Measurements from ENCODE around the gene PPM1A. TPM values are rescaled to one million over a fixed set of nuclear protein-coding genes. Genes with fewer than 3 reads are reported as not detected.

Gene PPM1A
- total and polyA plus RNA-seq, 2 donors (not counting 3 experiments of a cell fraction or from before 2014, with no cell fraction given), result 14.1 to 33.9 TPM

DNA sequence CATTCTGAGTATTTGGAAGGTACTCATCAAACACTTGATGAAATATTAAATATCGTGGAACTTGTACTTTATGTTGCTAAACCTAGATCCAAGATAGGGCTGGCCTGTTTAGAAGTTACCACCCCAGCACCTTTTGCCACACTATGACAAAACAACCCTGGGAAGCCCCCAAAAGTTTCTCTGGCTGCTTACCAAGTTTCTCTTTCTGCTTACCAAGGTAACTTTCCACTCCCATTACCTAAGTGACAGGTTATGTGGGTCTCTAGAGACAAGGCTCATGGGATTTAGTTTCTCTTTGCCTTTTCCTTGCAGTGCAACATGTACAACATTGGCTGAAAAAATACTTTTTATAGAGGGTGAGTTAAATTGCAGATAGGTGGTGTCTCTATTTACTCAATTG, 28.9 kb upstream of the PPM1A start:
- Histone ChIP-seq H3K36me3 (ENCODE audit: control insufficient read depth in 2 of 2, extremely low read depth in 1 of 2, insufficient read depth in 2 of 2, low read length in 2 of 2) (no peaks in the 10 kb centered on the region), H3K9ac (replicated peaks; ENCODE audit: extremely low read depth, insufficient read depth, low read length) (no peak overlapping the region), H3K9me3 (replicated peaks; ENCODE audit: control insufficient read depth, insufficient read depth, low read length) (no peaks in the 10 kb centered on the region), H3K9me1 (replicated peaks; ENCODE audit: control insufficient read depth, extremely low read depth, insufficient read depth, low read length) (no peaks in the 10 kb centered on the region), H3K4me3 (replicated peaks in 1 of 3; ENCODE audit: insufficient read depth in 1 of 3, low read depth in 1 of 3, low read length in 3 of 3) (no peak overlapping the region), H3K27me3 (ENCODE audit: control insufficient read depth in 2 of 2, insufficient read depth in 2 of 2, low read length in 2 of 2) (peaks cover 0 to 3% of the 10 kb centered on the region in 2 experiments), H3K79me2 (ENCODE audit: control insufficient read depth, insufficient read depth, low read length) (no peaks in the 10 kb centered on the region), H3K4me2 (ENCODE audit: insufficient read depth, low read length) (no peak overlapping the region), H2AFZ (ENCODE audit: low read depth, low read length) (no peak overlapping the region), H3K27ac (ENCODE audit: insufficient read depth, low read depth, low read length) (no peak overlapping the region), H3K4me1 (ENCODE audit: control insufficient read depth, extremely low read depth, insufficient read depth, low read length) (no peaks in the 10 kb centered on the region), H4K20me1 (replicated peaks; ENCODE audit: control insufficient read depth, extremely low read depth, insufficient read depth, low read length) (no peaks in the 10 kb centered on the region)
- FAIRE-seq, result no peak
- ChIA-PET CTCF (no interaction called here), POLR2A (no interaction called here)
- TF ChIP-seq FOS (IDR thresholded peaks at IDR 0.05; ENCODE audit: borderline replicate concordance, insufficient read depth, low read length), result no peak
- TF ChIP-seq, protein P1, sequence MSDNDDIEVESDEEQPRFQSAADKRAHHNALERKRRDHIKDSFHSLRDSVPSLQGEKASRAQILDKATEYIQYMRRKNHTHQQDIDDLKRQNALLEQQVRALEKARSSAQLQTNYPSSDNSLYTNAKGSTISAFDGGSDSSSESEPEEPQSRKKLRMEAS (IDR thresholded peaks at IDR 0.05; ENCODE audit: insufficient read depth, insufficient read length), result no peak
- no peak for TF ChIP-seq EZH2 (IDR thresholded peaks at IDR 0.05; ENCODE audit: borderline replicate concordance, low read depth, low read length, severe bottlenecking)
- TF ChIP-seq, protein P2, sequence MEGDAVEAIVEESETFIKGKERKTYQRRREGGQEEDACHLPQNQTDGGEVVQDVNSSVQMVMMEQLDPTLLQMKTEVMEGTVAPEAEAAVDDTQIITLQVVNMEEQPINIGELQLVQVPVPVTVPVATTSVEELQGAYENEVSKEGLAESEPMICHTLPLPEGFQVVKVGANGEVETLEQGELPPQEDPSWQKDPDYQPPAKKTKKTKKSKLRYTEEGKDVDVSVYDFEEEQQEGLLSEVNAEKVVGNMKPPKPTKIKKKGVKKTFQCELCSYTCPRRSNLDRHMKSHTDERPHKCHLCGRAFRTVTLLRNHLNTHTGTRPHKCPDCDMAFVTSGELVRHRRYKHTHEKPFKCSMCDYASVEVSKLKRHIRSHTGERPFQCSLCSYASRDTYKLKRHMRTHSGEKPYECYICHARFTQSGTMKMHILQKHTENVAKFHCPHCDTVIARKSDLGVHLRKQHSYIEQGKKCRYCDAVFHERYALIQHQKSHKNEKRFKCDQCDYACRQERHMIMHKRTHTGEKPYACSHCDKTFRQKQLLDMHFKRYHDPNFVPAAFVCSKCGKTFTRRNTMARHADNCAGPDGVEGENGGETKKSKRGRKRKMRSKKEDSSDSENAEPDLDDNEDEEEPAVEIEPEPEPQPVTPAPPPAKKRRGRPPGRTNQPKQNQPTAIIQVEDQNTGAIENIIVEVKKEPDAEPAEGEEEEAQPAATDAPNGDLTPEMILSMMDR (IDR thresholded peaks at IDR 0.05; ENCODE audit: extremely low read depth in 1 of 2, insufficient read depth in 1 of 2, low read depth in 1 of 2, low read length in 2 of 2), result no peak
- no peak for TF ChIP-seq JUN (IDR thresholded peaks at IDR 0.05; ENCODE audit: borderline replicate concordance, insufficient read depth, insufficient read length, low read depth)
- TF ChIP-seq POLR2AphosphoS5 (IDR thresholded peaks at IDR 0.05; ENCODE audit: insufficient read depth, low read depth, low read length), result no peak
- TF ChIP-seq MYC (IDR thresholded peaks at IDR 0.05; ENCODE audit: low read depth, low read length), result no peak
- no peak for TF ChIP-seq GATA2 (IDR thresholded peaks at IDR 0.05; ENCODE audit: insufficient read depth, insufficient read length, low read depth, low read length)
- TF ChIP-seq POLR2A (IDR thresholded peaks at IDR 0.05; ENCODE audit: low read depth, low read length), result no peak
- BruUV-seq (replicated peaks), result no TSS peak
- dilution Hi-C loops (cut with MboI; ENCODE audit: extremely low pct_ligation_motif_present, low sequenced_read_pairs), result no loop called here
- intact Hi-C loops (cut with micrococcal nuclease), result no loop called here
- DNase-seq (ENCODE audit: low read depth, low spot score), result no peak
